ENCODE measurements around the gene WBP11.
"Not testable (repeated sequence)": the region's sequence is repeated elsewhere in the genome, so short reads cannot be mapped to it uniquely, and the experiment has no call there.

Gene WBP11

DNA sequence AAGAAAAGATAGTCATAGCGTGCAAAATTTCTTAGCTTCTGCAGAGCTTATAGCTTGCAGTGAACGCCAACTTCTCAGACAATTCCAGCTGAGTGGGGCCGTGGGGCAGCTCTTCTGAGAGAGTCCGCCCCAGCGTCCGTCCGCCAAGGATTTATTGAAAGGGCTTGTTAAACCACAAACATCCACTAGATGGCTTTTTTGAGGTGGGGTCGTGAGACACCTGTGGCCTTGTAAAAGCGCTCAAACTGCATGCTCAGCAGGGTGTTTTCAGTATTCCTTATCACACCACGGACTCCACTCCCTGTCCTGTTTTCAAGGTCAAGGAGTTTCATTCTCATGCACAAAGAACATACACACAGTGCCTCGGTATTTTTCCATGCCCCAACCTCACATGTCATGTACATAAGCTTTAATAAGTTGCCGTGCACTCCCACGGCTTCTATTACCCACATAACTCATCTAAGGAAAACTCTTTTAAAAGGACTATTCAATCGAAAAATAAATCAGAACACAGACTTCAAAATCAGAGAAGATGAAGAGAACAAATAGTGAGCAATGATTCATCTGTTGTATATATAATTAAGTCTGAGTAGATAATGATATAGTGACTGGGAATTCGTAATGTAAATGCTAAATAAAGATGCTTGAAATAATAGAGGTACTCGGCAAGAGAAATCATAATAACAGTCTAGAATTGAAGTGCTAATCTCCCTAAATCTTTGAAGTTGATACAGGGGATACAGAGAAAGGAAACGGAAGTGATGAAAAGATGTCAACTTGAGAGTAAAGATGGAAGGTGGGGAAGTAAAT, 46.7 kb downstream of the WBP11 start:
- in situ Hi-C loops (cut with HindIII; ENCODE audit: low pct_ligation_motif_present, low pct_unique_long_range_greater_than_20kb, low sequenced_read_pairs): no loop called here
- peak; percentile 24 for DNase-seq

DNA sequence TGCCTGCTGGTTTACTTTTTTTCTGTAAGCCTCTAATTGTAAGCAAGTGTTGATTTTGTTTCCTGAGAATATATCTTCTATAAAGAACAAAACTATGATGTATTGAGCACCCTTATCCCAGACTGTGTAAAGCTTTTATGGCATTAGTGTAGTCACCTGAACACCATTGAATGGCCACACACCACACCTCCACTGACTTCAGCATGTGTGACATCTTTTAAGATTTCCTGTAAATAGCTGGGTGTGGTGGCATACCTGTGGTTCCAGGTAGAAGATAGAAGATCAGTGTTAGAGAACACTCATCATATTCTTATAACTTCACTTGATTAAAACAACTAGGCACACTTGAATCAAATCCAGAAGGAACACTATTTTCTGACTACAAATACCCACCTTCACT, 51.3 kb downstream of the WBP11 start:
- in situ Hi-C loops (cut with HindIII; ENCODE audit: low pct_ligation_motif_present, low pct_unique_long_range_greater_than_20kb, low sequenced_read_pairs): no loop called here
- DNase-seq: no peak

DNA sequence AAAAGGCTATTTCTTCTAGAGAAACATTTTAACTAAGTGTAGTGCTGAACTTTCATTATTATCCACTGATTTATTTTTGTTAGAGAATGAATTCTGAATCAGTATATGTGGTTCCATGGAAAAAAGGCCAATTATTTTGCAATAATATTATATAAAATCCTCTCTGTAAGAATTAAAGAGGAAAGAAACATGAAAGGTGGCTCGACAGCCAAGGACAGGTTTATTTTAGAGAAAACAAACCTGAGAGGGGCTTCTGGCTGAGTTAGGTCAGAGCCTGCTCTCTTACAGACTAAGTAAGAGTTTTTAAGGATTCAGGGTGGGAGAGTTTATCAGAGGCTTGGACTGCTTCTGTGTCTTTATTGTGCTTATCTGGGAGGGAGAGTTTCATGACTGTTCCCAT, 60.2 kb downstream of the WBP11 start:
- no peak for DNase-seq
- in situ Hi-C loops (cut with HindIII; ENCODE audit: low pct_ligation_motif_present, low pct_unique_long_range_greater_than_20kb, low sequenced_read_pairs): no loop called here

DNA sequence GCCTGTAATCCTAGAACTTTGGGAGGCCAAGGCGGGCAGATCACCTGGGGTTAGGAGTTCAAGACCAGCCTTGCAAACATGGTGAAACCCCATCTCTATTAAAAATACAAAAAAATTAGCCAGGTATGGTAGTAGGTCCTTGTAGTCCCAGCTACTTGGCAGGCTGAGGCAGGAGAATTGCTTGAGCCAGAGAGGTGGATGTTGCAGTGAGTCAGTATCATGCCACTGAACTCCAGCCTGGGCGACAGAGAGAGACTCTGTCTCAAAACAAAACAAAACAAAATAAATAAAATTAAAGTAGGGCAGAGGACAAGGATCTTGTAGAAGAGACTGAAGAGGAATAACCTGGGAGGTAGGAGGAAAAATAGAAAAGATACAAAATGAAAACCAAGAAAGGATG, 61.3 kb downstream of the WBP11 start:
- DNase-seq: no peak
- in situ Hi-C loops (cut with HindIII; ENCODE audit: low pct_ligation_motif_present, low pct_unique_long_range_greater_than_20kb, low sequenced_read_pairs): no loop called here

DNA sequence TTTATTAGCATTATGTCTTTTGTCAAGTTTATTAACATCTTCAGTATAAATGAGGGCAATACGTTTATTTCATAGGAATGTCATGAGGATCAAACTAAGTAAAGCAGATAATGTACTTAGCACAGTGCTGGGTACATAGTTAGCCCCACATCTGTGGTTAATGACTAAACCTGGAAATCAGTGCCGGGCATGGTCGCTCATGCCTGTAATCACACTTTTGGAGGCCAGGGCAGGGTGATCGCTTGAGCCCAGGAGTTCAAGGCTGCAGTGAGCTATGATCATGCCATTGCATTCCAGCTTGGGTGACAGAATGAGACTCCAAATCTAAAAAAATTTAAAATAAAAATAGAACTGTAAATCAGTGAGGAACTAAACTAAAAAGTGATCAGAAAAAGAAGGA, 62.1 kb downstream of the WBP11 start:
- peak; percentile 44 for DNase-seq
- in situ Hi-C loops (cut with HindIII; ENCODE audit: low pct_ligation_motif_present, low pct_unique_long_range_greater_than_20kb, low sequenced_read_pairs): no loop called here

DNA sequence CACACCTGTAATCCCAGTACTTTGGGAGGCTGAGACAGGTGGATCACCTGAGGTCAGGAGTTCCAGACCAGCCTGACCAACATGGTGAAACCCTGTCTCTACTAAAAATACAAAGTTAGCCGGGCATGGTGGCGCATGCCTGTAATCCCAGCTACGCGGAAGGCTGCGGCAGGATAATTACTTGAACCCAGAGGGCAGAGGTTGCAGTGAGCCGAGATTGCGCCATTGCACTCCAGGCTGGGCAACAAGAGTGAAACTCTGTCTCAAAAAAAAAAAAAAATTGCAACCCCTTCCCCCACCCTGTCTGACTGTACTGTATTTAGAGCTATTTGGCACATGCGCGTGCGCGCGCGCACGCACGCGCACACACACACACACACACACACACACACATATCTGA, 66.8 kb downstream of the WBP11 start:
- in situ Hi-C loops (cut with HindIII; ENCODE audit: low pct_ligation_motif_present, low pct_unique_long_range_greater_than_20kb, low sequenced_read_pairs); DNase-seq: not testable (repeated sequence)
